Esophagus squamous epithelium (tissue), 4 donors: ENCODE measurements around the gene R3HDML.

ENCODE experiments used
- POLR2A ChIP-seq, 4 donors: fragments of 450-650 bp; IDR thresholded peaks; one replicate each; pipeline ENCODE4 v1.6.1; 2017; ENCODE audit warnings: antibody characterized with exemption in 4 of 4, mild to moderate bottlenecking in 4 of 4, moderate library complexity in 3 of 4
- TF ChIP-seq, protein P1 (sequence below), 6 experiments: fragments of 450-650 bp in 4 of 6; fragments of 200-600 bp in 2 of 6; sonication (generic) in 2 of 6; IDR thresholded peaks; one replicate each; pipeline ENCODE4 v1.5.1; 2016 to 2019; ENCODE audit warnings: antibody characterized with exemption in 6 of 6, mild to moderate bottlenecking in 4 of 6, moderate library complexity in 4 of 6

DNA sequence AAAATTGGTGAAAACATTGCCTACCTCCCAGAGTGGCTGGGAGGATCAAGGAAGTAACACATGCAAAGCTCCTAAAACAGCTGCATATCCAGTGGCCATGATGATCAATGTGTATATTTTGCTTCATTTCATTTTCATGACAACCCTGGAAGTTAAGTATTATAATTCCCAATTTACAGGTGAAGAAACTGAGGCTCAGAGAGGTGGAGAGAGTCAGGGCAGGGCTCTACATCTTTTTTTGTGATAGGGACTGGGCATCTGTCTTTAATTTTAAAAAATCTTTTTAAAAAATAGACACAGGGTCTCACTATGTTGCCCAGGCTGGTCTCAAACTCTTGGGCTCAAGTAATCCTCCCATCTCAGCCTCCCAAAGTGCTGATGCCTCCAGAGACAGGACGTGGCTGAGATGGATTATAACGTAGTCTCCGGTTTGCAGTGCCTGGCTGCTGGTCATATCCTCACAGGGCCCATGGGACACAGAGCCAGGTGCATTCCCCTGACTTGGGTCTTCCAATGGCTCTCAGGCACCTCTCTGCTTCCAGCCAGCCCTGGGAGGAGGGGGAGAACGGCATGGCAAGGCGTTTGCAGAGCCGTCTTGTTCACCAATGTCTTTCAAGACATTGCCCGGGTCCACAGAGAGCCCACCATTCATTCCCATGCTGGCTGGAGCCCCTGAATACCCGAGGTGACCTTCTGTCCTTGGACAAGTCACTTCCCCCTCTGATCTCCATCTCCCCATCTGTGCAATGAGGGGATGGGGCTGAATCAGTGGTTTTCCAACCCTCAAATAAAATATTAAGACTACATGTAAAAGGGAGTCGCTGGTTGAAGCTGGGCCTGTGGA, 57.0 kb downstream of the R3HDML start:
- TF ChIP-seq, protein P1, sequence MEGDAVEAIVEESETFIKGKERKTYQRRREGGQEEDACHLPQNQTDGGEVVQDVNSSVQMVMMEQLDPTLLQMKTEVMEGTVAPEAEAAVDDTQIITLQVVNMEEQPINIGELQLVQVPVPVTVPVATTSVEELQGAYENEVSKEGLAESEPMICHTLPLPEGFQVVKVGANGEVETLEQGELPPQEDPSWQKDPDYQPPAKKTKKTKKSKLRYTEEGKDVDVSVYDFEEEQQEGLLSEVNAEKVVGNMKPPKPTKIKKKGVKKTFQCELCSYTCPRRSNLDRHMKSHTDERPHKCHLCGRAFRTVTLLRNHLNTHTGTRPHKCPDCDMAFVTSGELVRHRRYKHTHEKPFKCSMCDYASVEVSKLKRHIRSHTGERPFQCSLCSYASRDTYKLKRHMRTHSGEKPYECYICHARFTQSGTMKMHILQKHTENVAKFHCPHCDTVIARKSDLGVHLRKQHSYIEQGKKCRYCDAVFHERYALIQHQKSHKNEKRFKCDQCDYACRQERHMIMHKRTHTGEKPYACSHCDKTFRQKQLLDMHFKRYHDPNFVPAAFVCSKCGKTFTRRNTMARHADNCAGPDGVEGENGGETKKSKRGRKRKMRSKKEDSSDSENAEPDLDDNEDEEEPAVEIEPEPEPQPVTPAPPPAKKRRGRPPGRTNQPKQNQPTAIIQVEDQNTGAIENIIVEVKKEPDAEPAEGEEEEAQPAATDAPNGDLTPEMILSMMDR (IDR thresholded peaks at IDR 0.05), result no peak
- no peak for TF ChIP-seq POLR2A (IDR thresholded peaks at IDR 0.05)
